GM21526 (cell line): ENCODE data around the gene DNASE2.
"Not testable (repeated sequence)": the region's sequence is repeated elsewhere in the genome, so short reads cannot be mapped to it uniquely, and the experiment has no call there.

Source experiments
- ATAC-seq: cut with Tn5 transposase; IDR thresholded peaks from one replicate; pipeline ENCODE4 v1.9.1; 2021; ENCODE audit warnings: moderate library complexity; ENCODE audit not compliant: unreplicated experiment, low FRiP score

DNASE2 gene

DNA sequence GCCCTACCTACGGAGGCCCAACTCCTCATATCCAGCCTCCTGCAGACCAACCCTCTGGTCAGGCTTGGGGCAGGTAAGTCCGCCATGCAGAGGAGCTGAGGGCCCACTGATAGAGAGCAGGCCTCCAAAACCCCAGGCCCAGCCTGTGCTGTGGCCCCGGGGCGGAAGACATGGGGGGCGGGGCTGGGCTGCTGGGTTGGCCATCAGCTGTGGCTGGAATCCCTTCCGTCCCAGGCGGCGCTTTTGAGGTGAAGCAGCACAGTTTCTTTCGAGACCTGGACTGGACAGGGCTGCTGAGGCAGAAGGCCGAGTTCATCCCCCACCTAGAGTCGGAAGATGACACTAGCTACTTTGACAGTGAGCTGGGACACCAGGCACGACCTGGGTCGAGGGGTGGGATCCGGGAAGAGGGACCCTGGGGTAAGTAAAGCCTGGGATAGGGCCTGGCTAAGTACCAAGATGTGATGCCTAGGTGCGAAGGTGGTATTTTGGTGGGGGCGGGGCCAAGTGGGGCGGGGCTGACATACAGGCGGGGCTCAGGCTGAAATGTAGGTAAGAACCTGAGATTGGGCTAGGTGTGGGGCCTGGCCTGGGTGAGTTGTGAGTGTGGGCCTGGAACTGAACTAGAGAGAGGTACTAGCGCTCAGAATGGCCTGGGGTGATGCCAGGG is 15.4 kb downstream of the DNASE2 start:
- no peak for ATAC-seq

DNA sequence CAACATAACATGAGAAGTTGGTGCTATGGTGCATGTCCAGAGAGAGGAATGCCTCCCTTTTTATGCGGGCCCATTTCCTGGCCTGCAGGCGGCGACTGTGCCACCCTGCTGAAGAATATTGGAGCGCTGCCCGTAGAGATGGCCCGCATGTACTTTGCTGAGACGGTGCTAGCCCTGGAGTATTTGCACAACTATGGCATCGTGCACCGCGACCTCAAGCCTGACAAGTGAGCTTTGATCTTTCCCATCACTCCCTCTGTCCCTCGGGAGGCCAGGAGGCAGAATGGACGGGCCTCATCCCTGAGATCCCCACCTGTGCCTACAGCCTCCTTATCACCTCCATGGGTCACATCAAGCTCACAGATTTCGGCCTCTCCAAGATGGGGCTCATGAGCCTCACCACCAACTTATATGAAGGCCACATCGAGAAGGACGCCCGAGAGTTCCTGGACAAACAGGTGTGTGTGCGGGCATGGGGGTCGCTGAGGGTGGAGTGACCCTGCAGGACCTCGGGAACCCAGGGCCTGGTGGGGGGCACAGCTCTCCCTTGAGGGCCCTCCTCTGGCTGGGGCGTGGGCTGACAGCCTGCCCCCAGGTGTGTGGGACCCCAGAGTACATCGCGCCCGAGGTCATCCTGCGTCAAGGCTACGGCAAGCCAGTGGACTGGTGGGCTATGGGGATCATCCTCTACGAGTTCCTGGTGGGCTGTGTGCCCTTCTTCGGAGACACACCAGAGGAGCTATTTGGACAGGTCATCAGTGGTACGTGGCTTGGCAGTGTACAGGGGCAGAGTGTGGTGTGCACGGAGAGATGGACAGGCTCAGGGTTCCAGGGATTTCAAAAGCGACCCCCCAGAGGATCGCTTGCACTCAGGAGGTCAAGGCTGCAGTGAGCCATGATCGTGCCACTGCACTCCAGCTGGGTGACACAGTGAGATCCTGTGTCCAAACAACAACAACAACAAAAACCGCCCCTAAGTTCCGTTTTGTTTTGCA is 16.2 kb downstream of the DNASE2 start:
- no peak for ATAC-seq

DNA sequence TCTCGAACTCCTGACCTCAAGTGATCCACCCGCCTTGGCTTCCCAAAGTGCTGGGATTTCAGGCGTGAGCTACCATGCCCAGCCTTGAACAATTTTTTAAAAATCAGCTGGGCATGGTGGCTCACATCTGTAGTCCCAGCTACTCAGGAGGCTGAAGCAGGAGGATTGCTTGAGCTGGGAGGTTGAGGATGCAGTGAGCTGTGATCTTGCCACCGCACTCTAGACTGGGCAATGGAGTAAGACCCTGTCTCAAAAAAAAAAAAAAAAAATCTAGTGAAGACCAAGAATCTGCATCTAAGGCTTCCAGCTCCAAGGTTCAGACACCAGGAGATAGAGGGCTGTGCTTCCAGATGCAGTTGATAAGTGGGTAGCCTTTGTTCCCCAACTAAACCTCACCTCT is 17.1 kb downstream of the DNASE2 start:
- no peak for ATAC-seq

DNA sequence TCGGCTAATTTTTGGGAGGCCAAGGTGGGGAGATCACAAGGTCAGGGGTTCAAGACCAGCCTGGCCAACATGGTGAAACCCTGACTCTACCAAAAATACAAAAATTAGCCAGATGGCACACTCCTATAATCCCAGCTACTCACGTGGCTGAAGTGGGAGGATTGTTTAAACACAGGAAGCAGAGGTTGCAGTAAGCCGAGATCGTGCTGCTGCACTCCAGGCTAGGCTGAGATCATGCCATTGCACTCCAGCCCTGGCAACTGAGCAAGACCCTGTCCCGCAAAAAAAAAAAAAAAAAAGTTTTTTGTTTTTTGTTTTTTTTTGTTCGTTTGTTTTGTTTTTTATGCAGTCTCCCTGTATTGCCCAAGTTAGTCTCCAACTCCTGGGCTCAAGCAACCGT is 21.7 kb downstream of the DNASE2 start:
- ATAC-seq = no peak

DNA sequence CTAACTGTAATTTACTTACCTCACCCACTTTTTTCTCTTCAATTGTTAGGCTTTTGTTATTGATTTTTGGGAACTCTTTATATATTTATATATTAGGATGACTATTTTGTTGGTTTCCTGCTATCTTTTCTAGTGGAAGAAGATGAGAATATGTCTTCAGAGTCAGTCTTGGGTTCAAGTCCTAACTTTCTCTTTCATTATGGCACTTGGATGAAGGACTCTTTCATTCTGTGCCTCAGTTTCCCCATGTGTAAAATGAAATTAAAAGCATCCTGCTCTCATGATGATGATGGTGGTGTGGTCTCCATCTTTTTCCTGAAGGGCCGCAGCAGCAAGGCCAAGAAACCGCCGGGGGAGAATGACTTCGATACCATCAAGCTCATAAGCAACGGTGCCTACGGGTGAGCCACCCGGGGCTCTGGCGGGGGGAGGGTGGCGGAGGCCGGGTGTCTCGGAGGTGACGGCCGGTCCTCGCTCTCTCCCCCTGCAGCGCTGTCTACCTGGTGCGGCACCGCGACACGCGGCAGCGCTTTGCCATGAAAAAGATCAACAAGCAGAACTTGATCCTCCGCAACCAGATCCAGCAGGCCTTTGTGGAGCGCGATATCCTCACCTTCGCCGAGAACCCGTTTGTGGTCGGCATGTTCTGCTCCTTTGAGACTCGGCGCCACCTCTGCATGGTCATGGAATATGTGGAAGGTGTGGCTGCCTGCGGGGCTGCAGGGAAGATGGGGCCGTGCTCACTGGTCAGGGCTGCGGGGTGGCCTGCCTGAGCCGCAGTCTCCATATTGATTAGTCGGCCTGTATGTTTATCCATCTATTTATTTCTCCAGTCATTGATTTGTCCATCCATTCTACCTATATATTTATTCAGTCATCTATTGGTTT is 23.0 kb downstream of the DNASE2 start:
- ATAC-seq = no peak

DNA sequence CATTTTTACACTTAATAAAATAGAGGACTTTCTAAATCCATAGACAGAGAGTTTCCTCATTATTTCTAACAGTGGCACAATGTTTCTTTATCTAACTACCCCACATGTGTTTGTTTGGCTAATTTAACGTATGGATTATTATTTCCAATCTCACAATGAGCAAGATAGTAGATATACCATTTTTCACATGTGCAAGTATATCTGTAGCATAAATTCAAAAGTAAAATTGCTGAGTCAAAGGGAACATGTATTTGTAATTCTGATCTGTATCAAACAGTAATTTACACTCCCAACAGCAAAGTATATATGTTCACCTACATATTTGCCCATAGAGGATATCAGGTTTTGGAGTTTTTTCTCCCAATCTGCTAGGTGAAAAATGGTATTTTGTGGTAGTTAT is 24.6 kb downstream of the DNASE2 start:
- ATAC-seq = no peak

DNA sequence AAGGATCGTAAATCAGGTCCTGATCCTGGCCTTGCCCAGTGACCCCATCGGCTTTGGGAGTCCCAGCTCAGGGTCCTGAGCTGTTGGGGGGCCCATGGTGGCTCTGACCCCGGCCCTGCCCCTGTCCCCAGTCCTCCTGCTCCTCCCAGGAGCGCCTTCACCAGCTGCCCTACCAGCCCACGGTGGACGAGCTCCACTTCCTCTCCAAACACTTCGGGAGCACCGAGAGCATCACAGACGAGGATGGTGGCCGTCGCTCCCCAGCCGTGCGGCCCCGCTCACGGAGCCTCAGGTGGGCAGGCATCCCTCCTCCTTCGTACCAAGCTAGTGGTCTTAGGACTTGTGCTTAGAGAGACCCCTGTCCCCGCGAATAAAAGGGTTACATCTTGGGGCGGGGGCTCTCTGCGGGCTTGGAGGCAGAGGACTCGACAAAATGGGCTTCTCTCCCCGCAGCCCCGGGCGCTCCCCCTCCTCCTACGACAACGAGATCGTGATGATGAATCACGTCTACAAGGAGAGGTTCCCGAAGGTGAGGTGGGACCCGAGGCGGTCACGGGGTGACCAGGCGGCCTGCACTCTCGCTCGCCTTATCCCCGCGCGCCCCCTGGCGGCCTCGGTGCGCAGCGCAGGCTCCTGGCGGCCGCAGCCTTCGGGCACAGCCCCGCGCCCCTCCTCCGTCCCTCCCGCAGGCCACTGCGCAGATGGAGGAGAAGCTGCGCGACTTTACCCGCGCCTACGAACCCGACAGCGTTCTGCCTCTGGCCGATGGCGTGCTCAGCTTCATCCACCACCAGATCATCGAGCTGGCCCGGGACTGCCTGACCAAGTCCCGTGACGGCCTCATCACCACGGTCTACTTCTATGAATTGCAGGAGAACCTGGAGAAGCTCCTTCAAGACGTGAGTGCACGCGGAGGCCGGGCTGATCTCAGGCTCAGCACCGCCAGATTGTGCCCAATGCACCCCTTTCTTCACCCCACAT is 33.8 kb downstream of the DNASE2 start:
- ATAC-seq = no peak

DNA sequence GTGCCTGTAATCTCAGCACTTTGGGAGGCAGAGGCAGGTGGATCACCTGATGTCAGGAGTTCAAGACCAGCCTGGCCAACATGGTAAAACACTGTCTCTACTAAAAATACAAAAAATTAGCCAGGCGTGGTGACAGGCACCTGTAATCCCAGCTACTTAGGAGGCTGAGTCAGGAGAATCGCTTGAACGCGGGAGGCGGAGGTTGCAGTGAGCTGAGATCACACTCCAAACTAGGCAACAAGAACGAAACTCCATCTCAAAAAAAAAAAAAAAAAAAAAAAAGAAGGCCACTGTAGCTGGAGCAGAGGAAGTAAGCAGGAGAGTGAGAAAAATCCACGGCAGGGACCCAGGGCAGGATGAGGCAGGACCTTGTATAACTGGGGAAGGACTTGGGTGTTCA is 34.6 kb downstream of the DNASE2 start:
- ATAC-seq = not testable (repeated sequence)

DNA sequence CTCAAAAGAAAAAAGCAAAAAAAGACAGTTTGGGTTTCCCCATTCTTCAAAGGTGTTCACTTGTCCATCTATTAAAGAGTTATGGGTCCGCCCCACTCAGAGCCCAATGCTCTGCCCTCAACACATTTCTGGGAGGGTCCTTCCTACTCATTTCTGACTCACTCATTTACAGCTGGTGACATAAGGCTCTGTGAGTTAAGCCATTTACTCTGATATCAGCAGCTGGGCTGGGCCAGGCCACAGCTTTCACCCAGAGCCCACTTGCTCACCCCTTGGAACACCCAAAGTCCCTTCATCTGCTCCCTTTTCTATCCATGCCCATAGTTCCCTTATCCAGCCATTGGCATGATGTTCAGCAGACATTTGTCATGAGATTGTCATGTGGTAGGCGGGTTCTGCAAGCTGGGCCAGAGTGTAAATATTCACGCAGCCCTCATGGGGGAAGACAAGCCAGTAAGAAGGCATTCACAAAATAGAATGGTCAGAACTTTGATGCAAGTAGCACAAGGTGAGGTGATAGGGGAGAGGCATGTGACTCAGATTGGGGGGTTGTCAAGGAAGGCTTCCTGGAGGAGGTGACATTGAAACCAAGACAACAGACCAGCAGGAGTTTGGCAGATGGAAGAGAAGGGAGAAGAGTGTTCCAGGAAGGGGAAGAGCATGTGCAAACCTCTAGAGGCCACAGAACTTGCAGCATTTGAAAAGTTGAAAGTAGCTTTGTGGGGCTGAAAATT is 37.1 kb downstream of the DNASE2 start:
- ATAC-seq = no peak

DNA sequence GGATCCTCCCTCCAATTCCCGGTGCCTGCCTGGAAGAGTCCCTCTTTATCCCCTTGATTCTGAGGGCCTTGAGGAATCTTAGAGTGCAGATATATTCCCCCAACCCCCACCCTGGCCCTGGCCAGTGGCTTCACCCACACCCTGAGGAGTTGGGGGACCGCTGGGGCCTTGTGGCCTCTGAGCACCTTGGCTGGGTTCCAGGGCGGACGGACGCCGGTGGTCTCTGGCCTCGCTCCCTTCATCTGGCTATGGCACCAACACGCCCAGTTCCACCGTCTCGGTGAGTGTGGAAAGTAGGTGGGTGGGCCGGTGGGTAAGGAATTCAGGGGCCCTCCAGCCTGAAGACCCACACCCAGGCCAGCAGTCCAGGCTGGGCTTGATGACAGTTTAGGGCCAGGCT is 37.9 kb downstream of the DNASE2 start:
- ATAC-seq = no peak

DNA sequence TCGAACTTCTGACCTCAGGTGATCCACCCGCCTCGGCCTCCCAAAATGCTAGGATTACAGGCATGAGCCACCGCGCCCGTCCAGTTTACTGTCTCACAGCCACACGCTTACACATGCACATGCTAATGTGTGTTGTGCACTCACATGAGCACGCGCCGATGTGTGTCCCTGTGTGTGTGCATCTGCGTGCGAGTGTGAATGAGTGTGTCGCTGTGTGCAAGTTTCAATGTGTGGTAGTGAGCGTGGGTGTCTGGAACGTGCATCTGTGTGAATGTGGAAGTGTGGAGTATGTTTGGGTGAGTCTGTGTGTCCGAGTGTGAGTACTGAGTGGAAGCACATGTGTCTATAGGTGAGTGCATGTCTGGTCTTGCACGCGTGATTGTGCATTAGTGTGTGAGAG is 38.7 kb downstream of the DNASE2 start:
- no peak for ATAC-seq

DNA sequence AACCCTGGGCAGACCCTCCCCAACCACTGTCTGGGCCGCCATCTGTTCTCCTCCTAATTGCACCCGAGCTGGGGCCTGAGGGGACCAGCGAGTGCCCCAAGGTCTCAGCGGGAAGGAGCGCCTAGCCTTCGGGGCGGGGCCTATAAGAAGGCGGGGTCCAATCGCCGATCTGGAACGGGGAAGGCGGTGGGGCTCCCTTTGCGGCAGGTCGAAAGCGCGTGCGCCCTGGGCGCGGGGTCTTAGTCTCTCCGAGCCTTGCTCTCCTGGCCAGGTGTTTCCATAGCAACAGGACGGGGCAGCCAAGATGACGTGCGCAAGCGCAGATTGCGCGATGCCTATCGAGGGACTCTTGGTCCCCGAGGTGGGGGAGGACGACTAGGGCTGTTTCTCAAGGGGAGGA is 40.2 kb downstream of the DNASE2 start:
- ATAC-seq = no peak

DNA sequence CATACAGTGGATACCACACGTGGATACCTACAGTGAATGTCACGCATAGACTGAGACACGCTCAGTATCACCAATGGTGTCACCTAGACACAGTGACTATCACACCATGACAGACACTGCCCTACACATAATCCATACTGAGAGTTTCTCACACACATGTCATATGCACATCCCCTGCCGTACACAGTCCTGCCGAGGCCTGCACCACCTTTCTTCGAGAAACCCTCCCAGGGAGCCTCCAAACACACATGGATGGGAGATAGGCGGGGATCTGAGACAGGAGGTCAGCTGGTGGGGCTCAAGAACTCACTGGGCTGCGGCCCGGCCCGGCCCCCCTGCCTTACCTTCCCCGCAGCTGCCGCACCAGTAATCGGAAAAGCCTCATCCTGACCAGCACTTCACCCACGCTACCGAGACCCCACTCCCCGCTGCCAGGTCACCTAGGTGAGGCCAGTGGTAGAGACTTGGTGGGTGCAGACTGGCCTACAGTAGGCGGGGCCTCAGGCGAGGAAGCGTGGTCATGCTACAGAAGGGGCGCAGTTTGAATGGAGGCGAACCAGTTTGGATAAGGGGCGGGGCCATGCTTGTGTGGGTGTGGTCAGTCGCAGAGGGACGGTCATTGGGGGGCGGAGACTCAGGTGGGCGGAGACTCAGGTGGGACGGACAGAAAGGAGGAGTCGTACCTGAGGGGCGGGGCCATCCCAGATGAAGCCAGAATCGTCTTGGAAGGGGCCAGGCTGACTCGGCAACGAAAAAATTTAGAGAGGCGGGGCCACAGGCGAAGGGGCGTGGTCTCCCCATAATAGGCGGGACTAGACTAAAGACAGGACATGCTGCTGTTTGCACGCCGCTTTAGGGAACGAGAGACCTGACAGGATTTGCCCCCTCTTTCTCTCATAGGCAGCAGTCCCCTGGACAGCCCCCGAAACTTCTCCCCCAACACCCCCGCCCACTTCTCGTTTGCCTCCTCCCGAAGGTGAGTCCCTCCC is 40.9 kb downstream of the DNASE2 start:
- ATAC-seq = no peak

DNA sequence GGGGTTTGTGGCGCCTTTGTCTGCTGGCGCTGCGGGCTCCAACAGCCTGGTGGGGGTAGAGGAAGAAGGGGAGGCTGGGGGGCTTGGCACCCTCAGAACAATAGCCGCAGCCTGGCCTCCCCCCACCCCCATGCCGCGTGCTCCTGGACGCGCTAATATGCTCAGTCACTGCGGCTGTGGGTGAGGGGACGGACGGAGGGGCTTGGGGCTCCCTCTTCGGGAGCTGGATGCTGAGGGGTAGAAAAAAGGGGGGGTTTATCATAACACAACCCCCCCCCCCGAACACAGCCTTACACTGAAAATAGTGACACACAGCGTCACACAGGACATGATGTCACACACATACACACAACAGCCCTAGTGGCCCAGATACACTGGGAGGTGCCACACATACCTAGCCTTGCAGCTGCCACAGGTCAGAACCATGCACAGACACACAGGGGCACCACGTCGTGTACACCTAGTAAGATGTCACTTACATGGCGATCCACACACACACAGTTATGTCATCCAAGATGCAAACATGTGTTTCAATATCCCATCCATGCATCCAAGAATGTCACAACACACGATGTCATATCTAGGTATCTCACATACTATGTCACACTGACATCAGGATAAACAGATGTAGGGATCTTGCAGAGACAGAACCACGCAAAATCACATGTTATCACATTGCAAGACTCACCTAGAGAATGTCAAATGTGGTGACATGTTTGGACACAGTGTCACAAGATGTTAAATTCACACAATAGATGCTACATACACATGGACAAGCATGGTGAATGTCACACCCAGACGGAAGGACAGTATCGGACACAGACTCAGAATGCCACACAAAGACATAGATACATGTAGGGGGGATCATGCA is 42.1 kb downstream of the DNASE2 start:
- ATAC-seq = no peak

DNA sequence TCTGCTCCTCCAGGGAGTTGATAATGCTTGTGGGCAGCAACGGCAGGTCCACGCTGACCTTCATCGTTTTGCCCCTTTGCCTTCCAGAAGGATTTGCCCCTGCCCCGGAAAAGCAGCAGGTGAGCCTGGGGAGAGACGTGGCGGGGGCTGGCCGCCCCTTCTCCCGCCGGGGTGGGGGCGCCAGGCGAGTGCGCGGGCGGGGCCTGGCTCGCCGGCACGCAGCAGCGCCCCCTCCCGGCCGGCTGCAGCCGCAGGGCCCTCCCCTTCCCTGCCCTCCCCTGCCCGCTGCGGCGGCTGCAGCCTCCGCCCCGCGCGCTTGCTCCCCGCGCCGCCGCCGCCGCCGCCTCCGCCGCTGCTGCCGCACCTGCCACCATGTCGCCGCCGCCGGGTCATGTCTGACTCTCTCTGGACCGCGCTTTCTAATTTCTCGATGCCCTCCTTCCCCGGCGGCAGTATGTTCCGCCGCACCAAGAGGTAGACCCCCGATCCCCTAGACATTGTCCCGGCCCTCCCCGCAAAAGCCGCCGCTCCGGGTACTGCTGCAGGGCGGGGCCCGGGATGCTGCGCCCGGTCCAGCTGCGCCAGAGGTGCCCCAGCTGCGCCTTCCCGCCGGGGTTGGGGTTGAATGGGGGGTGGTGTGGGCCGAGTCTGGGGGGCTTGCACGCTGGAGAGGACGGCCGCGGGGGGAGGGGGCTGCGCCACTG is 42.9 kb downstream of the DNASE2 start, which contains the start of gene MAST1:
TSS of gene MAST1 (plus strand) at position 334 of the 704 bp plus-strand sequence. CDS start at position 392, 58 bp downstream.
- no peak for ATAC-seq

DNA sequence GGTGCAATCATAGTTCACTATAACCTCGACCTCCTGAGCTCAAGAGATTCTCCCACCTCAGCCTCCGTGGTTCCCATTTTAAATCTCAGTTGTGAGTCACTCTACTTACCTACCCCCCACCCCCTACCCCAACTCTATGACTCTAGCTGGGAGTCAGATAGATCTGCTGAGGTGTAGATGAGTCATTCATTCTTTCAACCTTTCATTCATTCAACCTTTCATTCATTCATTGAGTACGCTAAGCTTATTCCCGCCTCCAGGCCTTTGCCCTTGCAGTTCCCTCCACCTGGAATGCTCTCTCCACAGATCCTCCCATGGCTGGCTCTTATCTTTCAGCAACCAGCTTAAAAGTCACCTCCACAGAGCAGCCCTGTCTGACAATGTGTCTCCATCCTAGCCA is 44.0 kb downstream of the DNASE2 start:
- ATAC-seq = no peak
